Inferior parietal cortex (tissue), 1 donor: ENCODE results near the gene ZNF181.

Experiments used
- DNase-seq: peaks from one replicate; pipeline ENCODE4 v3.0.0-alpha.2; 2016; ENCODE audit errors: extremely low spot score

The ZNF181 gene

GRCh38 chr19:34757441-34757840, 23.4 kb downstream of the ZNF181 start:
- no peak for DNase-seq

GRCh38 chr19:34759218-34759917, 25.3 kb downstream of the ZNF181 start:
- DNase-seq: no peak

- DNase-seq: no peak
Measured at GRCh38 chr19:34766386-34766785, 32.3 kb downstream of the ZNF181 start.

DNA sequence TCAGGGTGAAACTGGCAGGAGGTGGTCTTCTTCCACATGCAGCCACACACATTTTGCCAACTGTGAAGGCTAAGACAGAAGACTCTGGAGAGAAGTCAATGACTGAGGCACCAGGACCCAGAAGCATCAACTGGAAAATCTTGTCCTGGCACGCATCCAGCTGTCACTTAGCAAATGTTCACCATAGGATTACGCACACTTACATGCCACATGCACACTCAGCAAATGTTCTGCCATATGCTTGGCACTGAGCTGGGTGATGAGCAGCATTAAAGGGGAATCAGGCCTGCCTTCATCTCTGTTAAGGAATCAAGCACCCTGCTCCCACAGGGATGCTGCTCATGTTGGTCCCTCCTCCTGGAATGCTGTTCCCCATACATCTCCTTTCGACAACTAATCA, 33.9 kb downstream of the ZNF181 start:
- no peak for DNase-seq

DNA sequence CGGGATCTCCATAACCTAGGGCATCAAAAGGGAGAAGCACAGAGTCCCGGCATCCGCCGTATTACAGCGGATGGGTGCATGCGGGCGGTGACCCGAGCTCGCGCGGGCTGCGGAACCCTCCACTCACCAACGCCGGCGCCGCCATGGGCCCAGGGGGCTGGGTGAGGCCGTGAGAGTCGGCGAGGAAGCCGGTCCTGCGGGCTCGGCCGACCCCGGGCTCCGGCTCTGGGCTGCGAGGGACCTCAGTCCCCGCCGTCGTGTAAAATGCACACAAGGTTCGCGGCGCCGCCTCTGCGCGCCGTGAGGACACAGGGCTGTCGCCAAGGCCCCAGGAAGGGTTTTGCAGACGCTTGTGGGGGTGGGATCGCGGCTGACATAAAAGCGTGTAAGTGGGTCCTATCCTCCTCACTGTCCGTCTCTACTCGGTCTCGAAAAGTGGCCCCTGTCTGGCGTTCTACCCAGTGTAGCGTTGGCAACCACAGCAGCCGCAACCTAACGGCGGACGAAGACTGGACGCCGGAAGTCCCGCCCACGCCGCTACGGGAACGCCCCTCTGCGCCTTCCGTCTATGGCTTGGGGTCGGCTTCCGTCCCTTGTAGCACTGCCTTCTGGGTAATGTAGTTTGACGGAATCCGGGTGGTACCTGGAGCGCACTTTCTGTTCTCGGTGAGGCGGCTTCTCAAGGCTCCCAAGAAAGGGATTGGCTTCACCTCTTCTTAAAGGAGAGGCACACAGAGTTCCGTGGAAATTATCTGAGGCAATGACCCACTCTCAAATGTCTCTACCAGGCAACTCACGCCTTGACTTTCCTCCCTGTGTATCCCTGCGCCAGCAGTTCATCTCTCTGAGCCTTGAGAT, 38.9 kb downstream of the ZNF181 start, which contains the start of gene ZNF599:
TSS of gene ZNF599 (minus strand) at position 519 of the 858 bp plus-strand sequence. CDS start at position 145, 374 bp downstream.
- DNase-seq: peak; percentile 90

DNA sequence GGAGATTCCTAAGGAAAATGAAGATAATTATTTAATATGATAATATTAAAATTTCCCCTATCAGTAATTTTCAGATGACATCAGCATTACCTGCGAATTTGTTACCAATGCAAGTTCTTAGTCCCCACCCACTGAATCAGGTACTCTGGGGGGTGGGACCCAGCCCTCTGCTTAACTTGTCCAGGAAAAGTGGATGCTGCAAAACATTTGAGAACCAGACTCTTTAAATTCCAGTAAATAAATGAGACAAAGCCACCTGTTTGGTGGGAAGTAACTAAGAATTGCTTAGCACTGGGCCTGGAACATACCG, 39.5 kb downstream of the ZNF181 start:
- no peak for DNase-seq

GRCh38 chr19:34774857-34775256, 40.8 kb downstream of the ZNF181 start:
- no peak for DNase-seq

- DNase-seq: no peak
Measured at GRCh38 chr19:34778342-34778741, 44.3 kb downstream of the ZNF181 start.

- no peak for DNase-seq
Measured at GRCh38 chr19:34779652-34780051, 45.6 kb downstream of the ZNF181 start.

DNA sequence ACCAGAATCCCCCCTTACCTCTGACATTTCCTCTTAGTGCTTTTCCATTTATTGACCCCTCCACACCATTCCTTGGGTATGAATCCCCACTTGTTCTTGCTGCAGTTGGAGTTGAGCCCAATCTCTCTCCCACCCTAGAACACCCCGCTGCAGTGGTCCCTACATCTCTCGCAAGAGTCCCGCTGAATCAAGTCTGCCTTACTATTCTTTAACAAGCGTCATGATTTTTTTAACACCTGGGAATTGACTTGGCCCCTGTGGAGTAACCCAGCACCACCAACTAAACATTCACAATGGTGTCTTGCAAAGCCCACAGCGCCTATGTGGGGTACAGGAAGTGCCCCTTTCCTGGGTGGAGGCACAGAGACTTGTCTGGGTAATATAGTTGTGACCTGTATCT, 52.2 kb downstream of the ZNF181 start:
- DNase-seq: no peak

- DNase-seq: no peak
Measured at GRCh38 chr19:34787059-34787824, 53.2 kb downstream of the ZNF181 start.

DNA sequence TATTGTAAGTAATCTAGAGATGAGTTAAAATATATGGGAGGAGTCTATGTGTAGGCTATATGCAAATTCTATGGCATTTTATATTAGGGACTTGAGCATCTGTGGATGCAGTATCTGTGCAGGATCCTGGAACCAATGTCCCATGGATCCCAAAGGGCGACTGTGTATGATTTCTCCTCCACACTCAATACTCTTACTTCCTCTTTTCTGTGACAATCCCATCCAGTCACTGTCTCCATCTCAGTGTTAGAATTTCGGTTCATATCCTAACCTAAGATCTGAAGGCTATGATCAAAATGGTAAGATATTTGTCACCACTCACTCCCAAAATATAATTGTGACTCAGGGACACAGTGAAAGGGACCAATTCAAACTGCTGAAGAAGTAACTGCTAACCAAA, 54.0 kb downstream of the ZNF181 start:
- no peak for DNase-seq

GRCh38 chr19:34793565-34793964, 59.5 kb downstream of the ZNF181 start:
- DNase-seq: no peak

GRCh38 chr19:34794066-34794960, 60.3 kb downstream of the ZNF181 start:
- no peak for DNase-seq
